KOPT-K1 (cell line): ENCODE data around the gene GORASP1.

Source experiments
- H3K27ac ChIP-seq: fragments of 200-600 bp; sonication (generic); 2 replicates; pipeline ENCODE4 v1.5.1; 2016; ENCODE audit warnings: antibody characterized with exemption, mild to moderate bottlenecking, low read depth, low read length; ENCODE audit not compliant: poor library complexity, severe bottlenecking
- H3K36me3 ChIP-seq: fragments of 200-600 bp; sonication (generic); 2 replicates; pipeline ENCODE4 v1.5.1; 2017; ENCODE audit warnings: antibody characterized with exemption, mild to moderate bottlenecking, low read length, moderate library complexity; ENCODE audit not compliant: insufficient read depth
- H3K9me3 ChIP-seq: fragments of 200-600 bp; sonication (generic); 2 replicates; pipeline ENCODE4 v1.5.1; 2017; ENCODE audit warnings: antibody characterized with exemption, low read length, mild to moderate bottlenecking; ENCODE audit not compliant: insufficient read depth, poor library complexity, severe bottlenecking

Gene GORASP1

DNA sequence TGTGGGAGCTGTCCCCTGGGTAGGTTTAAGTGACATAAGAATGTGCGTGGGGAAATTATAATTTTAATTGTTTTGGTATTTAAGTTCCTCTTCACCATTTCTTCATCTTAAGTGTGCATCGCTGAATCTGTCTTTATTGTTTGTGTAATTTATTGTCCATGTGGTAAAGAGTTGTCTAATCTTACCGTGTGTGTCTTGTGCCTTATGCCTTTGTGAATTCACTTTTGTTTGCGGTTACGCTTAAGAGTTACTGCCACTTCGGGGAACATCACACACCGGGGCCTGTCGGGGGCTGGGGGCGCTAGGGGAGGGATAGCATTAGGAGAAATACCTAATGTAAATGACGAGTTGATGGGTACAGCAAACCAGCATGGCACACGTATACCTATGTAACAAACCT, 54.8 kb downstream of the GORASP1 start:
- peak overlapping the region; percentile 74 for H3K27ac ChIP-seq
- no peaks in the 10 kb centered on the region for H3K36me3 ChIP-seq
- no peaks in the 10 kb centered on the region for H3K9me3 ChIP-seq

DNA sequence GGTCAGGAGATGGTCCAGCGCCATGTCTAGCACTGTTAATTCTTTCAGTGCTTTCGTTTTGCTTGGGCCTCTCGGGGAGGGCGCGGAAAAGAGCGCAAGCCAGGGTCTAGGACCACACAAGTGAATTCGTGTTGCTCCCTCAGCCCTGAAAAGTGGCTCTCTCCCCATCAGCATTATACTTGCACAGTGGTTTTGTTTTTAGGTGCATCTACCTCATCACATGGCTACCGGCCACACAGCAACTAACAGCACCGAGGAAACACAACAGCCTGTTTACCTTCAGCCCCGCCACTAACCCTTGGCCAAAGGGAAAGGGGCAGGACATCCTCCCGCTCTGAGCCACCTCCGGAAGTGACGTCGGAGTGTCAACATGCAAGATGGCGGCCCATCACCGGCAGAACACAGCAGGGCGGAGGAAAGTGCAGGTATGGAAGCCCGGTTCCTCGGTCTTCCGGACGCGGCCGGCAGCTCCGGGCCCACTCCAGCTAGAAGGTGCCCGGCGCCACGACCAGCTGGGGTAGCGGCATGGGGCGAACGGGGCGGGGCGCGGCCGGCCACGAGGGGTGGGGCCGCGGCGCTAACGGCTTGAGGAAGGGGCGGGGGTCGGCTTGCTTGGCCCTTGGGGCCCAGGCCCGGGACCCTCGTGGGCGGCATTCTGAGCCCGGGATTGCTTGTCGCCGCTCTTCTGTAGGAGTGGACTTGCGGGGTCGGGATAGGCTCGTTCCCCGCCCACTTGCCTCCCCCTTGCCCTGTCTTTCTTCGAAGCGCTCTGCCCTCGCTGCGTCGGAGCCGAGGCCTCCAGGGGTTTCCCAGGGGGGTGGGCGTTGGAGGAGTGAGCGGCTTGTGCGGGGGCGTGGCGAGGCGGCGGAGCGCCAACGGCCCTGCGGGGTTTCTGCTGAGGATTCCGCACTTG, 55.5 kb downstream of the GORASP1 start, which contains the start of the genes SCN11A and WDR48:
SCN11A (minus strand) TSS at position 296 of the 913 bp plus-strand sequence. CDS start 101,582 bp downstream, outside the sequence.
WDR48 (plus strand) TSS at position 368 of the 913 bp plus-strand sequence; CDS start at position 378, 10 bp downstream.
- Histone ChIP-seq H3K9me3 (no peaks in the 10 kb centered on the region), H3K36me3 (no peaks in the 10 kb centered on the region), H3K27ac (peak within 1 kb of the TSS; percentile 74)

DNA sequence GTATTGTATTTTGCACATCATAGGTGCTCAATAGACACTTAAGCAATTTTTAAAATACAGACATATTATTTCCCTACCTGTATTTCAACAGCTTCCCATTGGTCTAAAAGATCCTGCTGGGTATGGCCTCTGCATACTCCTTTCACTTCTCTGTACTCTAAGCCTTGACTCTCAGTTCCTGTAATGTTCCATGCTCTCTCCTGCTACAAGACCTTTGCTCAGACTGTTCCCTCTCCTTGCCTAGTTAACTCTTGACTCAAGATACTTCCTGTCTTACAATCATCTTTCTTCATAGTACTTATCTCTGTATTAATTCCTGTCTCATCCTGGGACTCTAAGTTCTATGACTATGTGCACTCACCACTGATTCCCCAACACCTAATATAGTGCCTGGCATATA, 57.4 kb downstream of the GORASP1 start:
- Histone ChIP-seq H3K9me3 (no peaks in the 10 kb centered on the region), H3K36me3 (no peaks in the 10 kb centered on the region), H3K27ac (no peak overlapping the region)
